Smooth muscle cell (in vitro differentiated cells): ENCODE data around the gene ELF3. TPM values are rescaled to one million over a fixed set of nuclear protein-coding genes. Genes with fewer than 3 reads are reported as not detected.

Experiments used
- DNase-seq: peaks from one replicate; lab custom pipeline; 2025; ENCODE audit not compliant: unreplicated experiment; lab: John Stamatoyannopoulos, UW
- H2AFZ ChIP-seq: fragments of 200-600 bp; sonication (generic); 2 replicates; pipeline ENCODE4 v1.6.0; 2016; ENCODE audit warnings: antibody characterized with exemption, low read depth, mild to moderate bottlenecking
- H3F3A ChIP-seq: fragments of 200-600 bp; sonication (generic); 2 replicates; pipeline ENCODE4 v1.6.0; 2017; ENCODE audit warnings: antibody characterized with exemption, low read depth
- H3K27ac ChIP-seq: fragments of 200-600 bp; sonication (generic); 2 replicates; pipeline ENCODE4 v1.5.1; 2016; ENCODE audit warnings: low read depth, mild to moderate bottlenecking
- H3K27me3 ChIP-seq: fragments of 200-600 bp; sonication (generic); 2 replicates; pipeline ENCODE4 v1.6.1; 2016; ENCODE audit warnings: low read depth, mild to moderate bottlenecking
- H3K36me3 ChIP-seq: fragments of 200-600 bp; sonication (generic); 2 replicates; pipeline ENCODE4 v1.5.1; 2016; ENCODE audit warnings: low read depth
- H3K4me1 ChIP-seq: fragments of 200-600 bp; sonication (generic); 2 replicates; pipeline ENCODE4 v1.5.1; 2016; ENCODE audit warnings: low read depth
- H3K4me2 ChIP-seq: fragments of 200-600 bp; sonication (generic); 2 replicates; pipeline ENCODE4 v1.6.0; 2016; ENCODE audit warnings: mild to moderate bottlenecking
- H3K4me3 ChIP-seq: fragments of 200-600 bp; sonication (generic); 2 replicates; pipeline ENCODE4 v1.5.1; 2016; ENCODE audit warnings: mild to moderate bottlenecking
- H3K79me2 ChIP-seq: fragments of 200-600 bp; sonication (generic); 2 replicates; pipeline ENCODE4 v1.6.0; 2016; ENCODE audit warnings: low read depth, mild to moderate bottlenecking
- H3K9ac ChIP-seq: fragments of 200-600 bp; sonication (generic); 2 replicates; pipeline ENCODE4 v1.6.0; 2016; ENCODE audit warnings: low read depth
- H3K9me3 ChIP-seq: fragments of 200-600 bp; sonication (generic); replicated peaks from 2 replicates; pipeline ENCODE4 v1.5.1; 2016; ENCODE audit warnings: low read depth
- H4K20me1 ChIP-seq: fragments of 200-600 bp; sonication (generic); 2 replicates; pipeline ENCODE4 v1.6.0; 2016; ENCODE audit warnings: low read depth
- CTCF ChIP-seq: fragments of 200-600 bp; sonication (generic); IDR thresholded peaks from 2 replicates; pipeline ENCODE4 v1.5.1; 2017; ENCODE audit warnings: borderline replicate concordance, mild to moderate bottlenecking, antibody characterized with exemption; ENCODE audit not compliant: insufficient read depth, poor library complexity, severe bottlenecking
- WGBS: methylation state at CpG from one replicate; pipeline ENCODE4 v1.1.7; 2016; ENCODE audit warnings: low lambda C conversion rate; 5-methylcytosine and 5-hydroxymethylcytosine counted together
- polyA plus RNA-seq: library from polyadenylated mRNA; unstranded; fragments of >200 nt; fragmentation: Nextera tagmentation; extraction: Ambion mirVana; gene quantifications from 2 replicates; pipeline ENCODE4 v1.2.1, GENCODE V29; 2016
- total RNA-seq: library from RNA; depleted of rRNA; stranded (reverse); fragments of >200 nt; gene quantifications from 2 replicates; pipeline ENCODE4 v1.2.3, GENCODE V29; 2014

The ELF3 gene
- total and polyA plus RNA-seq, 2 experiments from 2014 or later: 0.96 to 5.2 TPM

DNA sequence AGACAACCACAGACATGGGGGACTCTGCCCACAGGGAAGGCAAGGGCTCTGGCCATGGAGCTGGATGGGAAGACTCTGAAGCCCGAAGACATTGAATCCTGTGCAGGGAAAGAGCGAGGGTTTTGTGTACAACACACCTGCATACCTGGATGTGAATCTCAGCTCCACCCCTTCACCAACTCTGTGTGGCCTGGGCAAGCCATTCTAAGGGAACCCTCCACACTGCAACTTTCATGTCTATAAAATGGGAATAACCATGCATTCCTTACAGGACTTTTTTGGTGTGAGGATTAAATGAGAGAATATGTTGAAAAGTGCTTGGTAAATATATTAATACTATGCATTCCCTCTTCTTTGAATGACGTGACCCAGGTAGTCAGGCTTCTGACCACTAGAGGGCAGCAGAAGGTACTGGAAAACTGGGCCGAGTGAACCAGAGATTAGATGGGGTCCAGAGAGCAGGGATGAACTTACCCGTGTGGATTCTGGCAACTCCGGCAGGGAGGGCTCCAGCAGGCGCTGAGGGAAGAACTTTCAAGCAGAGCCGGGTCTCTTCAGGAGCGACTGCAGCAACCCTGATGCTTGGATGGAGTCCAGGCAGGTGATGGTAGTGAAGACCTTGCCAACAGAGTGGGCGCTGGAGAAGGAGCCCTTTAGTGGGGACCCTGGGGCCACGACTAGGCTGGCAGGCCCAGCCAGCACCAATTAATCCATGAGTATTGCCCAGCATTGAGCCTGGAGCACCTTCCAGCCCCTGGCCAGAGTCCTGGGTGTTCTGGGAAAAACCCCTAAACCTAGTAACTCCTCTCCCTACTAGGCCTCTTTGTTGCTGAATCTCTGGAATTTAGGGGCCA is 834 bp upstream of the ELF3 start:
- Histone ChIP-seq H3K4me1 (peaks cover 4% of the 10 kb centered on the region), H3K27me3 (no peaks in the 10 kb centered on the region), H3K4me2 (peak overlapping the region; percentile 63), H3K9me3 (no peaks in the 10 kb centered on the region), H4K20me1 (no peaks in the 10 kb centered on the region), H3K9ac (no peak overlapping the region), H3F3A (peaks cover 7% of the 10 kb centered on the region), H3K36me3 (no peaks in the 10 kb centered on the region), H3K79me2 (no peaks in the 10 kb centered on the region), H3K27ac (peak overlapping the region; percentile 67), H3K4me3 (peak overlapping the region; percentile 50), H2AFZ (no peak overlapping the region)
- TF ChIP-seq CTCF: peak; percentile 87
- DNase-seq: peak; percentile 18
- WGBS: 19% methylated on average over 11 of the region's 11 CpGs

GRCh38 chr1:202011994-202012393 is 1.6 kb downstream of the ELF3 start:
- no peak for TF ChIP-seq CTCF
- peaks cover 4% of the 10 kb centered on the region for H3K4me1 ChIP-seq

GRCh38 chr1:202012544-202013478 is 2.4 kb downstream of the ELF3 start:
- no peaks in the 10 kb centered on the region for H3K9me3 ChIP-seq
- H3K27me3 ChIP-seq: no peaks in the 10 kb centered on the region
- H3F3A ChIP-seq: no peaks in the 10 kb centered on the region
- no peak overlapping the region for H3K4me2 ChIP-seq
- WGBS: 93% methylated on average over 35 of the region's 35 CpGs
- no peaks in the 10 kb centered on the region for H3K79me2 ChIP-seq
- TF ChIP-seq CTCF: no peak
- H2AFZ ChIP-seq: no peak overlapping the region
- H3K36me3 ChIP-seq: no peaks in the 10 kb centered on the region
- peaks cover 4% of the 10 kb centered on the region for H3K4me1 ChIP-seq
- no peak for DNase-seq
- no peak overlapping the region for H3K27ac ChIP-seq
- H3K4me3 ChIP-seq: peak overlapping the region; percentile 50
- H3K9ac ChIP-seq: no peak overlapping the region
- H4K20me1 ChIP-seq: no peaks in the 10 kb centered on the region

More at GRCh38 chr1:202011994-202012393, 1.6 kb downstream of the ELF3 start:
- H3K4me3 ChIP-seq: peak overlapping the region; percentile 50
- no peak overlapping the region for H2AFZ ChIP-seq
- H3K9me3 ChIP-seq: no peaks in the 10 kb centered on the region
- 96% methylated on average over 11 of the region's 11 CpGs for WGBS
- peaks cover 3% of the 10 kb centered on the region for H3F3A ChIP-seq
- DNase-seq: no peak
- H3K79me2 ChIP-seq: no peaks in the 10 kb centered on the region
- H3K27me3 ChIP-seq: no peaks in the 10 kb centered on the region
- H3K4me2 ChIP-seq: no peak overlapping the region
- no peak overlapping the region for H3K27ac ChIP-seq
- no peaks in the 10 kb centered on the region for H3K36me3 ChIP-seq
- H4K20me1 ChIP-seq: no peaks in the 10 kb centered on the region
- no peak overlapping the region for H3K9ac ChIP-seq
